BE2C (cell line): ENCODE results near the gene N4BP2.

Experiments used
- DNase-seq: peaks from one replicate; pipeline ENCODE4 v3.0.0-alpha.2; 2020
- H3K27me3 ChIP-seq: fragments of 250-450 bp; sonication (Bioruptor Pico); 2 replicates; pipeline ENCODE4 v1.5.1; 2020; ENCODE audit warnings: mild to moderate bottlenecking
- H3K36me3 ChIP-seq: fragments of 250-450 bp; sonication (Bioruptor Pico); 2 replicates; pipeline ENCODE4 v1.5.1; 2020; ENCODE audit warnings: mild to moderate bottlenecking
- H3K4me1 ChIP-seq: fragments of 250-450 bp; sonication (Bioruptor Pico); 2 replicates; pipeline ENCODE4 v1.5.1; 2020
- H3K4me3 ChIP-seq: 2 replicates; pipeline ENCODE4 v1.5.1; 2011; ENCODE audit warnings: low read depth, low read length
- H3K9me3 ChIP-seq: fragments of 250-450 bp; sonication (Bioruptor Pico); 2 replicates; pipeline ENCODE4 v1.5.1; 2020
- TF ChIP-seq, protein P1 (sequence below): IDR thresholded peaks from 2 replicates; pipeline ENCODE4 v1.5.1; 2012; ENCODE audit warnings: mild to moderate bottlenecking, low read depth, low read length

Gene N4BP2

DNA sequence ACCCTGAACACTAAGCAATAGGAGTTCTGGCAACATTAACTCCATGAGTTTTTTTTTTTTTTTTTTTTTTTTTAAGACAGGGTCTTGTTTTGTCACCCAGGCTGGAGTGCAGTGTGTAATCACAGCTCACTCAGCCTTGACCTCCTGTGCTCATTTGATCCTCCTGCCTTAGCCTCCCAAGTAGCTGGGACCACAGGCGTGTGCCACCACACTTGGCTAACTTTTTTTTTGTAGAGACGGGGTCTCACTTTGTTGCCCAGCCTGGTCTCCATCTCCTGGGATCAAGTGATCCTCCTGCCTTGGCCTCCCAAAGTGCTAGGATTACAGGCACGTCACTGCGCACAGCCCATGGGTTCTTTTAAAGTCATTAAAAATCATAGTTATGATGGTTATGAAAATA is 145.2 kb downstream of the N4BP2 start:
- Histone ChIP-seq H3K4me1 (no peaks in the 10 kb centered on the region), H3K4me3 (no peak overlapping the region), H3K36me3 (no peaks in the 10 kb centered on the region)

DNA sequence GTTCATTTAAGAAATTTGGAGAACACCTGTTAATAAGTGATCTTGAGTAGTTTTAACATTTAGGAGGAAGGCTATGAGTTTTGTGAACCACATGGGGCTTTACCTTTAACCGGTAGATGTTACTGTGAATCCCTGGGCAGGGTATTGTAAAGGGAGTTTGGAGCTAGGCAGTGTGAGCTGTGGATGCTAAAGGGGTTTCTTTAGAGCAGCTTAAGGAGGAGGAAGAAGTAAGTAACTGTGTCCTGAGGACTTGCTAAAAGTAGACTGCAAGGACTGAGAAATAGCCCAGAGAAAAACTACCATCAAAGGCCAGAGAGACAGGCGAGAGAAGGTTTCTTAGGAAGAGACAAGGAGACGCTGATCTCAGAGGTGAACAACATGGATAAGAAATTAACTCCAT is 145.8 kb downstream of the N4BP2 start:
- H3K9me3 ChIP-seq: no peaks in the 10 kb centered on the region
- H3K27me3 ChIP-seq: no peaks in the 10 kb centered on the region
- TF ChIP-seq, protein P1, sequence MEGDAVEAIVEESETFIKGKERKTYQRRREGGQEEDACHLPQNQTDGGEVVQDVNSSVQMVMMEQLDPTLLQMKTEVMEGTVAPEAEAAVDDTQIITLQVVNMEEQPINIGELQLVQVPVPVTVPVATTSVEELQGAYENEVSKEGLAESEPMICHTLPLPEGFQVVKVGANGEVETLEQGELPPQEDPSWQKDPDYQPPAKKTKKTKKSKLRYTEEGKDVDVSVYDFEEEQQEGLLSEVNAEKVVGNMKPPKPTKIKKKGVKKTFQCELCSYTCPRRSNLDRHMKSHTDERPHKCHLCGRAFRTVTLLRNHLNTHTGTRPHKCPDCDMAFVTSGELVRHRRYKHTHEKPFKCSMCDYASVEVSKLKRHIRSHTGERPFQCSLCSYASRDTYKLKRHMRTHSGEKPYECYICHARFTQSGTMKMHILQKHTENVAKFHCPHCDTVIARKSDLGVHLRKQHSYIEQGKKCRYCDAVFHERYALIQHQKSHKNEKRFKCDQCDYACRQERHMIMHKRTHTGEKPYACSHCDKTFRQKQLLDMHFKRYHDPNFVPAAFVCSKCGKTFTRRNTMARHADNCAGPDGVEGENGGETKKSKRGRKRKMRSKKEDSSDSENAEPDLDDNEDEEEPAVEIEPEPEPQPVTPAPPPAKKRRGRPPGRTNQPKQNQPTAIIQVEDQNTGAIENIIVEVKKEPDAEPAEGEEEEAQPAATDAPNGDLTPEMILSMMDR: no peak
- no peaks in the 10 kb centered on the region for H3K36me3 ChIP-seq
- DNase-seq: no peak
- H3K4me3 ChIP-seq: no peak overlapping the region
- no peaks in the 10 kb centered on the region for H3K4me1 ChIP-seq

More for the DNA sequence above, 145.2 kb downstream of the N4BP2 start:
- TF ChIP-seq, protein P1: no peak
- no peak for DNase-seq
- H3K27me3 ChIP-seq: no peaks in the 10 kb centered on the region
- no peaks in the 10 kb centered on the region for H3K9me3 ChIP-seq

DNA sequence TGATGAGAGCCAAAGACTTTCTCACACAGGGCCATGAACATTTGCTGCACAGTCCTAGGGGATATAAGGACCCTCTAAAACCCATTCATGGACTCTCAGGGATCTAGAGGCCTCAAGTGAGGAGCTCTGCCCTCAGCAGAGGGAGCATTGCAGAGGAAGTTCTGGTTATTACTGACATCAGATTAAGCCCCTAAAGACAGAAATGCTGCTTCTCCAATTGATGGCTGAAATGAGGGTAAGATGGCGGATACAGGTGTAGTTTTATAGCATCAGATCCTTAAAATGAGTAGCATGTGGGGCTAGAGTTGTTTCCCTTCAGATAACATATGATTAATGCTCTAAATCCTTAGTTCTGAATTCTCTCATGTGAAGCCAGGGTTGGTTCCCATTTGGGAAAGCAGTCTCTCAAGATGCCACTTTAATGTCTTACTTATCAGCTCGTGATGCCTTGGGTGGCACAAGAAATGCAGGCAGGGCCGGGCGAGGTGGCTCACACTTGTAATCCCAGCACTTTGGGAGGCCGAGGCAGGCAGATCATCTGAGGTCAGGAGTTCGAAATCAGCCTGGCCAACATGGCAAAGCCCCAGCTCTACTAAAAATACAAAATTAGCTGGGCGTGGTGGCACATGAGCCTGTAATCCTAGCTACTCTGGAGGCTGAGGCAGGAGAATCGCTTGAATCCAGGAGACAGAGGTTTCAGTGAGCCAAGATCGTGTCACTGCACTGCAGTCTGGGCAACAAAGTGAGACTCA is 148.0 kb downstream of the N4BP2 start:
- Histone ChIP-seq H3K27me3 (no peaks in the 10 kb centered on the region), H3K4me1 (no peaks in the 10 kb centered on the region), H3K36me3 (no peaks in the 10 kb centered on the region), H3K4me3 (no peak overlapping the region), H3K9me3 (no peaks in the 10 kb centered on the region)
- no peak for DNase-seq
- TF ChIP-seq, protein P1: no peak

DNA sequence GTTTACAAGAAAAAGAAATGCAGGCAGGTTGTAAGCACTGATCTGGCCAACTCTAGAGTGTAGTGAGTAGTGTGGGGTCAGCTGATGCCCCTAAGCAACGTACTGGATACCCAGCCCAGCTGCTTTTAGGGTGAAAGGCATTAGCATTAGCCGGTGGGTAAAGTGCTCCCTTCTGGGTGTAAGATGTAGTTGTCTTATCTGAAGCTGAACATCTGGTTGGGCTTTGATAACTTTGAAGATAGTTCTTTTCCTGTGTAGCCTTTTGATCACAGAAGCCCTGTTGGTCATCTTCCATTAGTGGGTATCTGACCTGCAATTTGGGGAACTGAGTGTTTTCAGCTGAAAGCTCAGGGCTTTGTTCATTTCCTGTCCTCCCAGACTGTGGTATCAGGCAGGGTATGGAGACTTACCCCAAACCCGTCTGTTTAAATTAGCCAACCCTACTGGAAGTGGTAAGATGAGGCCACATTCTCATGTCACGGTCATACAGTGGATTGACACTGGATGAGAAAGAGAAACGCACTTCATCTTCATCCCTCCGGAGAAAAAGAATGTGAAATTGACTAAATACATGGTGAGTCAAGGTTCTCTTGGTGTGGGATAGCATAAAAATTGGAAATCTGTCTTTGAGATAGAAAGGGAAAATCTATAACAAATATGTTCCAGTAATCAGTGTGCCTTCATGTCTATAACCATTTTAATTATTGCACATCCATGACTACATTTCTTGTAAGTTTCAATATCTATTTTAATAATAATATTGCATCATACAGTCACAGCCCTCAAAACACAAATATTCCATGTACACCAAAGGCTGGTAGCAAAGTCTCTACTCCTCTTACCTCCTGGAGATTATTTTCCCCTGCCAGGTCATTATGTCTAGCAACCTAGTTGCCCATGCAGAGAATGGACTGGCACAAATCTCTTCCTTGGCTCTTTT is 148.9 kb downstream of the N4BP2 start:
- H3K9me3 ChIP-seq: no peaks in the 10 kb centered on the region
- H3K36me3 ChIP-seq: no peaks in the 10 kb centered on the region
- no peaks in the 10 kb centered on the region for H3K27me3 ChIP-seq
- TF ChIP-seq, protein P1: no peak
- DNase-seq: no peak
- no peak overlapping the region for H3K4me3 ChIP-seq
- H3K4me1 ChIP-seq: no peaks in the 10 kb centered on the region

DNA sequence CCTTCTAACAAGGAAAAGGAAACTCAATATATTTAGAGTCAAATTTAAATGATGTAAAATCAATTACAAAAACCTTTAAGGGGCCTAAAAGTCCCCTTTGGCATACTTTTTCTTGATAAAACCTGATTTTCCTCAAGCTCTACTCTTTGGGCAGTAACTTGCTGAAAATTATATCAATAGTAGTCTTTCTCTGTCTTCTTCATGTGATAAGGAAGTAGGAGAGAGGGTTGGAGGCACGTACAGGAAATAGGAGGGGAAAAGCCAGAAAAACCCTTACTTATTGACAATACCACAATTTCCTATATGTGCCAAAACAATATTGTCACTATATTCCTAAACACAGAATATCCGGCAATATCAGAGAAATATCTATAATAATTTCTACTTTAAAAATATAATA is 149.8 kb downstream of the N4BP2 start:
- Histone ChIP-seq H3K9me3 (no peaks in the 10 kb centered on the region), H3K36me3 (no peaks in the 10 kb centered on the region), H3K4me1 (no peaks in the 10 kb centered on the region), H3K27me3 (no peaks in the 10 kb centered on the region), H3K4me3 (no peak overlapping the region)
- TF ChIP-seq, protein P1: no peak
- no peak for DNase-seq
